ENCODE data around the gene C1QTNF4. TPM values are rescaled to one million over a fixed set of nuclear protein-coding genes. Genes with fewer than 3 reads are reported as not detected.

Gene C1QTNF4
- total RNA-seq, 1 donor from 2014 or later, result 5.6 TPM

DNA sequence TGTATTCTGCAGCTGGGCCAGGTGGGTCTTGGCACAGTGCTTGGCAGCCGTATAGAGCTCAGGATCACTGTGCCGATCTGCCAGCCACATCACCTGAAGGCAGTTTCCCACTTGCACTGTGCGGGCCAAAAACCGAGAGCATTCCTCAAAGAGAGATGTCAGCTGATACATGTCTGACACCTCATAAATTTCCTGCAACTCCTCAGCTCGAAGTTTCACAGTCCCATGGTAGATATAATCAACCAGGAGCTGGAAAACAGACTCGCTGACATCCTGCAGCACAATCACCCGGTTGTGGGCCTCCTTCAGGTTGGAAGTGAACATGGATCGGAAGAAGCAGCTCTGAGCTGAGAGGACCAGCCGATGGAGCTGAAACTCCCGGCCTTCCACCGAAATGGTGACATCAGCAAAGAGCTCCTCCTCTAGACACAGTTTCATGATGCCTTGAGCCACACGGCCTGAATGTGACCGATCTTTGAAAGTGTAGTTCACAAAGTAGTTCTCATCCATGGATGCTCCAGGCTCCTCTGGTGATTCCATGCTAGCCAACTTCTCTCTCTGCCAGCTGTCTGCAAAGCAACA is 16.7 kb downstream of the C1QTNF4 start:
- Mint-ChIP-seq H3K27me3 (ENCODE audit: low read depth) (no peaks in the 10 kb centered on the region), H3K36me3 (peaks cover 15% of the 10 kb centered on the region), H3K9me3 (no peaks in the 10 kb centered on the region), H3K4me1 (peaks cover 29% of the 10 kb centered on the region), H3K4me3 (peak overlapping the region; percentile 97), H3K27ac (peak overlapping the region; percentile 97)
- no peak for DNase-seq (ENCODE audit: low spot score in 2 of 2, unreplicated experiment in 2 of 2)
- TF ChIP-seq, protein P1, sequence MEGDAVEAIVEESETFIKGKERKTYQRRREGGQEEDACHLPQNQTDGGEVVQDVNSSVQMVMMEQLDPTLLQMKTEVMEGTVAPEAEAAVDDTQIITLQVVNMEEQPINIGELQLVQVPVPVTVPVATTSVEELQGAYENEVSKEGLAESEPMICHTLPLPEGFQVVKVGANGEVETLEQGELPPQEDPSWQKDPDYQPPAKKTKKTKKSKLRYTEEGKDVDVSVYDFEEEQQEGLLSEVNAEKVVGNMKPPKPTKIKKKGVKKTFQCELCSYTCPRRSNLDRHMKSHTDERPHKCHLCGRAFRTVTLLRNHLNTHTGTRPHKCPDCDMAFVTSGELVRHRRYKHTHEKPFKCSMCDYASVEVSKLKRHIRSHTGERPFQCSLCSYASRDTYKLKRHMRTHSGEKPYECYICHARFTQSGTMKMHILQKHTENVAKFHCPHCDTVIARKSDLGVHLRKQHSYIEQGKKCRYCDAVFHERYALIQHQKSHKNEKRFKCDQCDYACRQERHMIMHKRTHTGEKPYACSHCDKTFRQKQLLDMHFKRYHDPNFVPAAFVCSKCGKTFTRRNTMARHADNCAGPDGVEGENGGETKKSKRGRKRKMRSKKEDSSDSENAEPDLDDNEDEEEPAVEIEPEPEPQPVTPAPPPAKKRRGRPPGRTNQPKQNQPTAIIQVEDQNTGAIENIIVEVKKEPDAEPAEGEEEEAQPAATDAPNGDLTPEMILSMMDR (IDR thresholded peaks at IDR 0.05; ENCODE audit: unreplicated experiment), result no peak

DNA sequence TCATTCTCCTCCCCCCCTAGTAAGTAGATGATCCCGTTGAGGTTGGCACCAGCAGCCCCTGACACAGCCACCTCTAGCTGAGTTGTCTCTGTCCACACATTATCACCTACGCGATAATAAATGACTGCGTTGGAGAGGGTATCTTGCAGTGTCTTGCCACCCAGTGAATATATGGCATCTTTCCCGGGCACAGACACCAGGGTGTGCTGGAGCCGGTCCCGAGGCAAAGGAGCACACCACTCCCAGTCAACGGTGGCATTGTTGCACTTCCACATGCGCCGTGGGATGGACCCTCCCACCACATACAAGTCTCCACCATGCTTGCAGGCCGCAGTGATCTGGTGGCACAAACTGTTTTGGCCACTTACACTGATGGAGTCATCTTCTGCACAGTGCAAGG is 20.9 kb downstream of the C1QTNF4 start:
- H3K27ac Mint-ChIP-seq, result no peak overlapping the region
- no peaks in the 10 kb centered on the region for H3K27me3 Mint-ChIP-seq (ENCODE audit: low read depth)
- peaks cover 14% of the 10 kb centered on the region for H3K4me1 Mint-ChIP-seq
- DNase-seq (ENCODE audit: low spot score in 2 of 2, unreplicated experiment in 2 of 2), result no peak
- no peaks in the 10 kb centered on the region for H3K9me3 Mint-ChIP-seq
- H3K4me3 Mint-ChIP-seq, result no peak overlapping the region
- H3K36me3 Mint-ChIP-seq, result peaks cover 25% of the 10 kb centered on the region
- TF ChIP-seq, protein P1 (IDR thresholded peaks at IDR 0.05; ENCODE audit: unreplicated experiment), result no peak

DNA sequence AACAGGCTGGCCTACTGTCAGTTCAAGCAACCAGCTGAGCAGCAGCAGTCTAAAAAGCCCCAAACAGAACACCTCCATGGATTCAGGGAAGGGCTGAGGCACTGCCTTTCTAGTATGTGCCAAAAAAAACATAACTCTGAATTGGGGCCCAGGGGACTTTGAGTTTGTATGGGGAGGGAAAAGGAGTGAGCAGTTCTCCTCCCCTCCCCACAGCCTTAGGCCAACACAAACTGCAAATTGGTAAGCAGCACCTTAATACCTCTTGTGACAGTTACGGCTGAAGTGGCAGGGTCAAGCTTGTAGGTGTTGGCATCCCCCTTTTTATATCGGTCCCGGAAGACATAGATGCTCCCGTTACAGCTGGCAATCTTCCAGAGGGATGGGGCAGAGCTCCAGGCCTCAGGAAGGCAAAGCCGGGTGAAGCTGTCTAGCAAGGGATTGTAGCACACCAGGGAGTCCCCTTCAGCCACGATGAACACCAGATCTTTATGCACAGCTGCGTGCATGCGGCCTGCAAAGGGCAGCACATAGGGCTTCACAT is 21.4 kb downstream of the C1QTNF4 start:
- H3K36me3 Mint-ChIP-seq, result peaks cover 25% of the 10 kb centered on the region
- H3K9me3 Mint-ChIP-seq, result no peaks in the 10 kb centered on the region
- H3K27me3 Mint-ChIP-seq (ENCODE audit: low read depth), result no peaks in the 10 kb centered on the region

DNA sequence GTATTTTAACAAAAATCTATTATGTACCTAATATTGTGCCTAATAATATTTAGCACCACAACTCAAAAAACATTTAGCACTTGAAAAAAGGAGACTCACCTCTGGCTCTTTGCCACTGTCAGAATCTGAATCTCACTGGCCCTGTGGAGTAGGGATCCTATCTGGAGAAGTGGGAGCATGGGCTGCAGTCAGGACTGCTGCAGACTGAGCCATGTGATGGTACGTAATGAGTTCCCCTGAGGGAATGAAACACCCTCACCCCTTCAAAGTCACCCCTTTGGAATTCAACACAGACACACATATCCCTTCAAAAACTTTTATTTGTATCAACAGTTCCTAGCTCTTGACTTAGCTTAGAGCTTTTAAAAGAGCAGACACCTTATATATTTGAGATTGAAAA is 22.3 kb downstream of the C1QTNF4 start:
- Mint-ChIP-seq H3K9me3 (no peaks in the 10 kb centered on the region), H3K27ac (no peak overlapping the region), H3K27me3 (ENCODE audit: low read depth) (no peaks in the 10 kb centered on the region), H3K36me3 (peaks cover 25% of the 10 kb centered on the region), H3K4me3 (no peak overlapping the region), H3K4me1 (peaks cover under 1% of the 10 kb centered on the region)
- TF ChIP-seq, protein P1 (IDR thresholded peaks at IDR 0.05; ENCODE audit: unreplicated experiment), result no peak
- no peak for DNase-seq (ENCODE audit: low spot score in 2 of 2, unreplicated experiment in 2 of 2)

More for the DNA sequence above, 21.4 kb downstream of the C1QTNF4 start:
- Mint-ChIP-seq H3K27ac (no peak overlapping the region), H3K4me1 (peaks cover 9% of the 10 kb centered on the region), H3K4me3 (no peak overlapping the region)
- DNase-seq (ENCODE audit: low spot score in 2 of 2, unreplicated experiment in 2 of 2), result no peak
- TF ChIP-seq, protein P1 (IDR thresholded peaks at IDR 0.05; ENCODE audit: unreplicated experiment), result no peak

DNA sequence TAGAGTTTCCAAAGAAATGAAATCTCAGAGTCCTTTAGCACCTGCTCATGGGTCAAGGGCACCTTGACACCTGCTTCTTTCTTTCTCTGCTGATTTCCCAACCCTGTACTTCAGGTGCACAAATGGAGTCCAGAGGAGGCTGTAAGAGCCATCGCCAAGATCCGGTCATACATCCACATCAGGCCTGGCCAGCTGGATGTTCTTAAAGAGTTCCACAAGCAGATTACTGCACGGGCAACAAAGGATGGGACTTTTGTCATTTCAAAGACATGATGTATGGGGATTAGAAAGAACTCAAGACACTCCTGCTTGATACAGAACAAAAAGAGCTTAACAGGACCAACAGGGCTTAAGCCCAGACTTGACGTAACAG is 22.9 kb downstream of the C1QTNF4 start:
- no peak overlapping the region for H3K27ac Mint-ChIP-seq
- TF ChIP-seq, protein P1 (IDR thresholded peaks at IDR 0.05; ENCODE audit: unreplicated experiment), result no peak
- no peak for DNase-seq (ENCODE audit: low spot score in 2 of 2, unreplicated experiment in 2 of 2)
- no peaks in the 10 kb centered on the region for H3K9me3 Mint-ChIP-seq
- no peak overlapping the region for H3K4me3 Mint-ChIP-seq
- peaks cover 5% of the 10 kb centered on the region for H3K4me1 Mint-ChIP-seq
- H3K36me3 Mint-ChIP-seq, result peaks cover 25% of the 10 kb centered on the region
- H3K27me3 Mint-ChIP-seq (ENCODE audit: low read depth), result no peaks in the 10 kb centered on the region

Data from mesothelial cell of epicardium (in vitro differentiated cells).